Activated T-helper 2 cell treated with anti-CD3 and anti-CD28 coated beads, Interferon-gamma antibody, Interleukin-2, Interleukin-4, amounts not matched to agents 10 μg/mL and 5 μg/mL and 100 μg/mL, durations not matched to agents 14 hours and 24 hours and 36 hours (primary cell): ENCODE results near the gene SPON2. TPM values are rescaled to one million over a fixed set of nuclear protein-coding genes. Genes with fewer than 3 reads are reported as not detected.
"Not testable (repeated sequence)": the region's sequence is repeated elsewhere in the genome, so short reads cannot be mapped to it uniquely, and the experiment has no call there.

Experiments
- DNase-seq: peaks from one replicate; pipeline ENCODE4 v3.0.0; 2021; ENCODE audit warnings: low spot score
- H3K27ac Mint-ChIP-seq: one replicate; pipeline ENCODE4 v1.8.0; 2021; ENCODE audit warnings: mixed read lengths
- H3K27me3 Mint-ChIP-seq: one replicate; pipeline ENCODE4 v1.8.0; 2021; ENCODE audit warnings: low read depth, mixed read lengths
- H3K36me3 Mint-ChIP-seq: one replicate; pipeline ENCODE4 v1.8.0; 2021; ENCODE audit warnings: low read depth, mixed read lengths
- H3K4me1 Mint-ChIP-seq: one replicate; pipeline ENCODE4 v1.8.0; 2021; ENCODE audit warnings: low read depth, mixed read lengths
- H3K4me3 Mint-ChIP-seq: one replicate; pipeline ENCODE4 v1.8.0; 2021; ENCODE audit warnings: low read depth, mild to moderate bottlenecking, moderate library complexity, mixed read lengths
- H3K9me3 Mint-ChIP-seq: one replicate; pipeline ENCODE4 v1.8.0; 2021; ENCODE audit warnings: mixed read lengths
- intact Hi-C: fragments of 100-400 bp; cut with micrococcal nuclease; formaldehyde crosslinking; loops from one replicate; pipeline ENCODE4 v1.15.1; 2023
- total RNA-seq: library from RNA; stranded (reverse); gene quantifications from 2 replicates; pipeline ENCODE4 v1.2.3, GENCODE V29; 2022

Gene SPON2
- total RNA-seq, 1 donor from 2014 or later = 26.7 TPM

- peaks cover 20% of the 10 kb centered on the region for H3K27me3 Mint-ChIP-seq
- no peaks in the 10 kb centered on the region for H3K36me3 Mint-ChIP-seq
- no peak overlapping the region for H3K4me3 Mint-ChIP-seq
- H3K27ac Mint-ChIP-seq = no peak overlapping the region
- H3K4me1 Mint-ChIP-seq = peaks cover 3% of the 10 kb centered on the region
- H3K9me3 Mint-ChIP-seq = no peaks in the 10 kb centered on the region
- peak; percentile 69 for DNase-seq
- intact Hi-C loops = loop anchor here (1.0 to 5.0 kb wide), 3 partner anchors 138 to 221 kb away; partner anchors contain the start of gene MAEA
Measured at GRCh38 chr4:1130316-1131186, 41.8 kb downstream of the SPON2 start.

- Mint-ChIP-seq H3K27me3 (peaks cover 30% of the 10 kb centered on the region), H3K36me3 (no peaks in the 10 kb centered on the region), H3K9me3 (no peaks in the 10 kb centered on the region), H3K4me1 (peaks cover 3% of the 10 kb centered on the region), H3K4me3 (no peak overlapping the region), H3K27ac (no peak overlapping the region)
- intact Hi-C loops = no loop called here
- DNase-seq = no peak
Measured at GRCh38 chr4:1126506-1126905, 45.9 kb downstream of the SPON2 start.

GRCh38 chr4:1125466-1125865 is 46.9 kb downstream of the SPON2 start:
- intact Hi-C loops, H3K36me3 Mint-ChIP-seq, H3K27ac Mint-ChIP-seq, H3K9me3 Mint-ChIP-seq, H3K4me3 Mint-ChIP-seq, H3K4me1 Mint-ChIP-seq, DNase-seq: not testable (repeated sequence)
- peaks cover 35% of the 10 kb centered on the region for H3K27me3 Mint-ChIP-seq

GRCh38 chr4:1124818-1125217 is 47.6 kb downstream of the SPON2 start:
- Mint-ChIP-seq H3K36me3 (no peaks in the 10 kb centered on the region), H3K4me1 (no peaks in the 10 kb centered on the region), H3K4me3 (no peak overlapping the region), H3K27me3 (peaks cover 40% of the 10 kb centered on the region), H3K9me3 (no peaks in the 10 kb centered on the region), H3K27ac (no peak overlapping the region)
- intact Hi-C loops = no loop called here
- DNase-seq = no peak

GRCh38 chr4:1122505-1122904 is 49.9 kb downstream of the SPON2 start:
- Mint-ChIP-seq H3K4me1 (no peaks in the 10 kb centered on the region), H3K36me3 (no peaks in the 10 kb centered on the region), H3K4me3 (no peak overlapping the region), H3K27ac (no peak overlapping the region), H3K27me3 (peaks cover 44% of the 10 kb centered on the region), H3K9me3 (no peaks in the 10 kb centered on the region)
- intact Hi-C loops = no loop called here
- DNase-seq = no peak

Other genes starting within 250 kb of the SPON2 start
- gene GAK, start 240.3 kb downstream of the SPON2 start, total RNA-seq = 123 and 125 TPM in 2 replicates
- 11.8 and 12.9 TPM in 2 replicates for gene TMEM175, start 240.1 kb downstream of the SPON2 start, total RNA-seq
- 13.0 and 14.4 TPM in 2 replicates for gene DGKQ, start 199.0 kb downstream of the SPON2 start, total RNA-seq
- gene IDUA, start 185.5 kb downstream of the SPON2 start, total RNA-seq = 23.6 and 25.5 TPM in 2 replicates
- gene SLC26A1, start 179.2 kb downstream of the SPON2 start, total RNA-seq = 0.23 TPM in 1 of 2 replicates, not detected in the other
- 17.5 TPM in 2 replicates for gene FGFRL1, start 161.0 kb downstream of the SPON2 start, total RNA-seq
- 0.62 and 0.85 TPM in 2 replicates for gene RNF212, start 59.0 kb downstream of the SPON2 start, total RNA-seq
- 194 and 195 TPM in 2 replicates for gene CTBP1, start 76.5 kb upstream of the SPON2 start, total RNA-seq
- gene MAEA, start 117.3 kb upstream of the SPON2 start, total RNA-seq = 59.2 and 62.8 TPM in 2 replicates
- 23.3 and 23.5 TPM in 2 replicates for gene UVSSA, start 174.6 kb upstream of the SPON2 start, total RNA-seq
- not detected in 2 replicates for gene NKX1-1, start 233.9 kb upstream of the SPON2 start, total RNA-seq